ENCODE data around the gene MPZL3.

The MPZL3 gene

GRCh38 chr11:118222437-118222836, 29.7 kb downstream of the MPZL3 start:
- TF ChIP-seq CTCF (IDR thresholded peaks at IDR 0.05; ENCODE audit: low read length, missing control alignments): no peak
- H3K4me3 ChIP-seq (replicated peaks; ENCODE audit: low read depth, low read length): no peak overlapping the region
- no peak for DNase-seq (ENCODE audit: low read depth)

GRCh38 chr11:118221419-118221818, 30.7 kb downstream of the MPZL3 start:
- no peak overlapping the region for H3K4me3 ChIP-seq (replicated peaks; ENCODE audit: low read depth, low read length)
- no peak for DNase-seq (ENCODE audit: low read depth)
- TF ChIP-seq CTCF (IDR thresholded peaks at IDR 0.05; ENCODE audit: low read length, missing control alignments): no peak

GRCh38 chr11:118219732-118220131, 32.4 kb downstream of the MPZL3 start:
- no peak for TF ChIP-seq CTCF (IDR thresholded peaks at IDR 0.05; ENCODE audit: low read length, missing control alignments)
- no peak overlapping the region for H3K4me3 ChIP-seq (replicated peaks; ENCODE audit: low read depth, low read length)
- no peak for DNase-seq (ENCODE audit: low read depth)

- no peak for TF ChIP-seq CTCF (IDR thresholded peaks at IDR 0.05; ENCODE audit: low read length, missing control alignments)
- no peak for DNase-seq (ENCODE audit: low read depth)
- H3K4me3 ChIP-seq (replicated peaks; ENCODE audit: low read depth, low read length): no peak overlapping the region
Measured at GRCh38 chr11:118219244-118219643, 32.9 kb downstream of the MPZL3 start.

GRCh38 chr11:118217575-118217974, 34.6 kb downstream of the MPZL3 start:
- no peak for DNase-seq (ENCODE audit: low read depth)

GRCh38 chr11:118216621-118217481, 35.3 kb downstream of the MPZL3 start:
- no peak overlapping the region for H3K4me3 ChIP-seq (replicated peaks; ENCODE audit: low read depth, low read length)
- no peak for DNase-seq (ENCODE audit: low read depth)
- TF ChIP-seq CTCF (IDR thresholded peaks at IDR 0.05; ENCODE audit: low read length, missing control alignments): no peak

More at GRCh38 chr11:118217575-118217974, 34.6 kb downstream of the MPZL3 start:
- no peak for TF ChIP-seq CTCF (IDR thresholded peaks at IDR 0.05; ENCODE audit: low read length, missing control alignments)
- H3K4me3 ChIP-seq (replicated peaks; ENCODE audit: low read depth, low read length): no peak overlapping the region

GRCh38 chr11:118215765-118216164, 36.4 kb downstream of the MPZL3 start:
- DNase-seq (ENCODE audit: low read depth): no peak
- TF ChIP-seq CTCF (IDR thresholded peaks at IDR 0.05; ENCODE audit: low read length, missing control alignments): no peak
- H3K4me3 ChIP-seq (replicated peaks; ENCODE audit: low read depth, low read length): no peak overlapping the region
